Subcutaneous adipose tissue (tissue), 4 donors: ENCODE results near the gene AUTS2. TPM values are rescaled to one million over a fixed set of nuclear protein-coding genes. Genes with fewer than 3 reads are reported as not detected.

ENCODE experiments used
- CTCF ChIP-seq: fragments of 450-650 bp; IDR thresholded peaks from one replicate; pipeline ENCODE4 v1.5.1; 2016; ENCODE audit warnings: low read depth, mild to moderate bottlenecking, control low read depth, antibody characterized with exemption, moderate library complexity
- total RNA-seq, 4 donors: library from RNA; depleted of rRNA; stranded (reverse); fragments of >200 nt; gene quantifications; one replicate each; pipeline ENCODE4 v1.1.0, GENCODE V29; 2016

AUTS2 gene
- total RNA-seq, 4 donors from 2014 or later: 22.4 to 46.9 (median 27.4) TPM

- no peak for TF ChIP-seq CTCF
These were observed 19.1 kb downstream of the AUTS2 start for GRCh38 chr7:69617364-69617763.

- TF ChIP-seq CTCF: no peak
These were observed 20.8 kb downstream of the AUTS2 start for GRCh38 chr7:69619054-69619453.

- no peak for TF ChIP-seq CTCF
These were observed 21.4 kb downstream of the AUTS2 start for GRCh38 chr7:69619635-69620034.

- TF ChIP-seq CTCF: no peak
These were observed 21.8 kb downstream of the AUTS2 start for GRCh38 chr7:69620063-69620462.

- no peak for TF ChIP-seq CTCF
These were observed 22.4 kb downstream of the AUTS2 start for GRCh38 chr7:69620650-69621049.

GRCh38 chr7:69622014-69622835 is 23.9 kb downstream of the AUTS2 start:
- TF ChIP-seq CTCF: no peak

GRCh38 chr7:69622960-69623359 is 24.7 kb downstream of the AUTS2 start:
- no peak for TF ChIP-seq CTCF
